Activated T-helper 1 cell treated with anti-CD3 and anti-CD28 coated beads, Interleukin-12 subunit alpha, Interleukin-12 subunit beta, Interleukin-2, Interleukin-4 antibody, amounts not matched to agents 30 ng/mL and 10 ng/mL and 1 ng/mL, durations not matched to agents 14 hours and 24 hours and 36 hours (primary cell): Measurements from ENCODE around the gene TSPAN15. TPM values are rescaled to one million over a fixed set of nuclear protein-coding genes. Genes with fewer than 3 reads are reported as not detected.
"Not testable (repeated sequence)": the region's sequence is repeated elsewhere in the genome, so short reads cannot be mapped to it uniquely, and the experiment has no call there.

Source experiments
- DNase-seq: peaks from one replicate; pipeline ENCODE4 v3.0.0; 2021; ENCODE audit warnings: low spot score
- H3K27ac Mint-ChIP-seq: one replicate; pipeline ENCODE4 v1.8.0; 2021; ENCODE audit warnings: mild to moderate bottlenecking, mixed read lengths
- H3K27me3 Mint-ChIP-seq: one replicate; pipeline ENCODE4 v1.8.0; 2022; ENCODE audit warnings: mild to moderate bottlenecking, moderate library complexity, mixed read lengths; ENCODE audit not compliant: insufficient read depth
- H3K36me3 Mint-ChIP-seq: one replicate; pipeline ENCODE4 v1.8.0; 2021; ENCODE audit warnings: low read depth, mixed read lengths
- H3K4me1 Mint-ChIP-seq: one replicate; pipeline ENCODE4 v1.8.0; 2021; ENCODE audit warnings: low read depth, mixed read lengths
- H3K4me3 Mint-ChIP-seq: one replicate; pipeline ENCODE4 v1.8.0; 2021; ENCODE audit warnings: mild to moderate bottlenecking, moderate library complexity, mixed read lengths
- H3K9me3 Mint-ChIP-seq: one replicate; pipeline ENCODE4 v1.8.0; 2021; ENCODE audit warnings: mixed read lengths
- intact Hi-C: fragments of 100-400 bp; cut with micrococcal nuclease; formaldehyde crosslinking; loops from one replicate; pipeline ENCODE4 v1.15.1; 2024
- total RNA-seq: library from RNA; stranded (reverse); gene quantifications from 2 replicates; pipeline ENCODE4 v1.2.3, GENCODE V29; 2022

TSPAN15 gene
- total RNA-seq, 1 donor from 2014 or later = 1.6 TPM

DNA sequence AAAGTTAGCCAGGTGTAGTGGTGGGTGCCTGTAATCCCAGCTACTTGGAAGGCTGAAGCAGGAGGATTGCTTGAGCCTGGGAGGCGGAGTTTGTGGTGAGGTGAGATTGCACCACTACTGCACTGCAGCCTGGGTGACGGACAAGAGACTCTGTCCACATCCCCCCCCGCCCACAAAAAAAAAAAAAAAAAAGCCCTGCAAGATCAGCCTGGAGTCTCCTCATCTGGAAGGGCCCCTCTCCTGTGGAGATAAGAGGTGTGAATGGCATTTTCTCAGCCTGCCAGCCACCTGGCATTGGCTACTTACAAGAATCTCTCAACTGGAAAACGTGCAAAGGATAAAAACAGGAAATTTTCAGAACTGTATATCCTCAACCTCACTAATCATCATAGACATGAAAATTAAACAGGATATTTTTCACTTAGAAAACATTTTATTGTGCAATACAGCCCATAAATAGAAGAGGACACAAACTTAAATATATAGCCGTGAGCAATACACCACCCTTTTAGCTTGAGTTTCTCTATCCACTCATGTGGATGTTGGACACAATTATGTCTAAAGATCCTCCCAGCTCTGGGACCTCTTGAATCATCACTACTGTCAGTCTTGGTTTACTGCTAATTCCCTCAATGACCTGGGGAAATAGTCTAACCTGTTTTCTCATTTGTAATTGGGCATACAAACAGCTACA is 11.3 kb upstream of the TSPAN15 start:
- H3K27ac Mint-ChIP-seq = no peak overlapping the region
- no peaks in the 10 kb centered on the region for H3K36me3 Mint-ChIP-seq
- no peaks in the 10 kb centered on the region for H3K4me1 Mint-ChIP-seq
- H3K9me3 Mint-ChIP-seq = no peaks in the 10 kb centered on the region
- DNase-seq = no peak
- peaks cover 12% of the 10 kb centered on the region for H3K27me3 Mint-ChIP-seq
- intact Hi-C loops = no loop called here
- H3K4me3 Mint-ChIP-seq = no peak overlapping the region

DNA sequence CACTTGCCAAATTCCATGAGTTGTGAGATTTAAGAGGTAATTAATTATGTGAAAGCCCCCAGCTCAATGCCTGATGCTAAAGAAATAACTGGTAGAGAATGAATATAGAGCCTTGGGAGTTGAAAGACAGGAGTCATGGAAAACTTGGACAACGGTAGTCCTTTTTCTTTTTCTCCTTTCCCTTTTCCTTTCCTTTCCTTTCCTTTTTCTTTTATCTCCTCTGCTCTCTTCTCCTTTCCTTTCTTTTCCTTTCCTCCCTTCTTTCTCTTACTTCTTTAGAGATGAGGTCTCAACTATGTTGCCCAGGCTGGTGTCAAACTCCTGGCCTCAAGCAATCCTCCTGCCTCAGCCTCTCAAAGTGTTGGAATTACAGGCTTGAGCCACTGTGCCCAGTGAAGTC is 7.9 kb upstream of the TSPAN15 start:
- H3K4me3 Mint-ChIP-seq = no peak overlapping the region
- intact Hi-C loops = no loop called here
- peaks cover 2% of the 10 kb centered on the region for H3K4me1 Mint-ChIP-seq
- peaks cover 11% of the 10 kb centered on the region for H3K27me3 Mint-ChIP-seq
- DNase-seq = no peak
- H3K27ac Mint-ChIP-seq = no peak overlapping the region
- no peaks in the 10 kb centered on the region for H3K36me3 Mint-ChIP-seq
- no peaks in the 10 kb centered on the region for H3K9me3 Mint-ChIP-seq

DNA sequence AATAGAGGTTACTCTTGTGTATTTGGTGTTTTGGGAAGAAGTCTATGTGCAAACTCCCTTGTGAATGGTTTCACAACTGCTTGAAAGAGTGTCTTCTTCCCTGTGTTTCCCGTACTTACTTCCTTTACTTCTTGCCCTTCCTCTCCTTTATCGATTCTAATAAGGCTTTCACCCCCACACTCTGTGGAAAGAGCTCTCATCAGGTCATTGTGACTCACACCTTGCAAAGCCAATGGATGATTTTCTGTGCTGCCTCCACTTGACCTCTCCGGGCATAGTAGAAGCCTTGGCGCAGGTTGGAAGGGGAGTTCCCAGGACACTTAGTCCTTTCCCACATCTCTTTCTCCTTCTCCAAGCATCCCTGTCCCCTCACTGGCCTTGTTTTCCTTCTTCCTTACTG is 6.2 kb upstream of the TSPAN15 start:
- H3K4me3 Mint-ChIP-seq = no peak overlapping the region
- no peaks in the 10 kb centered on the region for H3K36me3 Mint-ChIP-seq
- H3K9me3 Mint-ChIP-seq = no peaks in the 10 kb centered on the region
- no peak for DNase-seq
- intact Hi-C loops = no loop called here
- no peak overlapping the region for H3K27ac Mint-ChIP-seq
- peaks cover 11% of the 10 kb centered on the region for H3K27me3 Mint-ChIP-seq
- peaks cover 11% of the 10 kb centered on the region for H3K4me1 Mint-ChIP-seq

DNA sequence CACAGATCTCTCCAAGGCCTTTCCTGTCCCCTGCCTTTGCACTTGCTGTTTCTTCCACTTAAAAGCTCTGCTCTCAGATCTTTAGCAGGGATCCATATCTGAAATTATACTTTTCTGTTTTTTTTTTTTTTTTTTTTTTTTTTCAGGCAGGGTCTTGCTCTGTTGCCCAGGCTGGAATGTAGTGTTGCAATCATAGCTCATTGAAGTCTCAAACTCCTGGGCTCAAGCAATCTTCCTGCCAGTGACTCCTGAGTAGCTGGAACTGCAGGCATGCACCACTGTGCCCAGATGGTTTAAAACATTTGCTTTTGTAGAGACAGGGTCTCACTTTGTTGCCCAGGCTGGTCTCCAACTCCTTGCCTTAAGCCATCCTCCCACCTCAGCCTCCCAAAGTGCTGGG is 5.0 kb upstream of the TSPAN15 start:
- intact Hi-C loops = no loop called here
- peaks cover 17% of the 10 kb centered on the region for H3K4me1 Mint-ChIP-seq
- no peak overlapping the region for H3K27ac Mint-ChIP-seq
- no peaks in the 10 kb centered on the region for H3K9me3 Mint-ChIP-seq
- H3K36me3 Mint-ChIP-seq = no peaks in the 10 kb centered on the region
- no peak for DNase-seq
- peaks cover 11% of the 10 kb centered on the region for H3K27me3 Mint-ChIP-seq
- H3K4me3 Mint-ChIP-seq = no peak overlapping the region

DNA sequence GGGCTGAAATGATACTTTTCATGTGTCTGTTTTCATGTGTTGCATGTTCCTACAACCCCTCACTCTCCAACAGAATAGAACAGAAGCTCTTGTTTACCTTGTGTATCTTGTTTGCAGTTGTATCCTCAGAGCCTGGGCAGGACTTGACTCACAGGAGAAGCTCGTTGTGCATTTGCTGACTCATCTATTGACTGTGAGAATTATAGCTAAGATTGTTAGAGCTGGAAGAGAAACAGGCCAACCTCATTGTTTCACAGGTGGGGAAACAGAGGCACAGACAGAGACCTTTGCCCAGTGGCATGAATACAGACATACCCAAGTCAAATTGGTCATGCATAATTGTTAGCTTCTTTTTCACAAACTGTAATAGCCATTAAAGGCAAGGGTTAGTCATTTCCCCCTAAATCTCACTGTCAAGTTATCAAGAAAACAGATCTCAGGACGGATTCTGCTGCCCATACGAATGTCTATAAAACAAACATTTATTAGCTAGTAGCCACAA is 4.6 kb upstream of the TSPAN15 start:
- H3K27ac Mint-ChIP-seq = no peak overlapping the region
- H3K27me3 Mint-ChIP-seq = peaks cover 11% of the 10 kb centered on the region
- no peak for DNase-seq
- H3K9me3 Mint-ChIP-seq = no peaks in the 10 kb centered on the region
- intact Hi-C loops = no loop called here
- H3K4me1 Mint-ChIP-seq = peaks cover 17% of the 10 kb centered on the region
- H3K4me3 Mint-ChIP-seq = no peak overlapping the region
- H3K36me3 Mint-ChIP-seq = no peaks in the 10 kb centered on the region

DNA sequence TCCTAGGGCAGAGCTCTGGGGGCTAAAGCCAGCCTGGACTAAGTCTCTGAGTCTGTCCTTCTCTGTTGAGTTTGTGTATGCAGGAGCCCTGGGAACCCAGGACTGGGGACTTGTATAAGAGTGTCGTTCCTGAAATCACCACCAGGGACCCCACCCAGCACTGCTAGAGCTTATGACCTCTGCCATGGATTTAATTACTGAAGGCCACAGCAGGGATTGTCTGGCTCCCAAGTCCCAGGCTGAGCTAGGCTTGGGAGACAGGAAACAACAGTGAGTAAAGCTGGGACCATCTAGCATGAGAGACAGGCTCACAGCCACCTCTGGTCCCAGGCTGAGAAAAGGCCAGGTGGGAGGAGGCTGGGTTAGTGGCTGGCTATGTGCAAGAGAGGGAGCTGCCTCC is 1.4 kb upstream of the TSPAN15 start:
- Mint-ChIP-seq H3K4me1 (peaks cover 30% of the 10 kb centered on the region), H3K27me3 (peaks cover 22% of the 10 kb centered on the region), H3K9me3 (no peaks in the 10 kb centered on the region), H3K4me3 (peak overlapping the region; percentile 0), H3K27ac (peak overlapping the region; percentile 16), H3K36me3 (no peaks in the 10 kb centered on the region)
- intact Hi-C loops = no loop called here
- peak; percentile 36 for DNase-seq

DNA sequence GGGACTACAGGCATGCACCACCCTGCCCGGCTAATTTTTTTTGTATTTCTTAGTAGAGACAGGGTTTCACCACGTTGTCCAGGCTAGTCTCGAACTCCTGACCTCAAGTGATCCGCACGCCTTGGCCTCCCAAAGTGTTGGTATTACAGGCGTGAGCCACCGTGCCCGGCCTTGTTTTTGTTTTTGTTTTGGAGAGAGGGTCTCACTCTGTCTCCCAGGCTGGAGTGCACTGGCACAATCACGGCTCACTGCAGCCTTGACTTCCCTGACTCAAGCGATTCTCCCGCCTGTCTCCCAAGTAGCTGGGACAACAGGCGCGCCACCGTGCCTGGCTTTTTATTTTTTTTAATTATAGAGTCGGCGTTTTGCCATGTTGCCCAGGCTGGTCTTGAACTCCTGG is 870 bp upstream of the TSPAN15 start:
- DNase-seq, H3K36me3 Mint-ChIP-seq, H3K27ac Mint-ChIP-seq, H3K4me3 Mint-ChIP-seq, H3K9me3 Mint-ChIP-seq, intact Hi-C loops: not testable (repeated sequence)
- peaks cover 18% of the 10 kb centered on the region for H3K27me3 Mint-ChIP-seq
- H3K4me1 Mint-ChIP-seq = peaks cover 32% of the 10 kb centered on the region

DNA sequence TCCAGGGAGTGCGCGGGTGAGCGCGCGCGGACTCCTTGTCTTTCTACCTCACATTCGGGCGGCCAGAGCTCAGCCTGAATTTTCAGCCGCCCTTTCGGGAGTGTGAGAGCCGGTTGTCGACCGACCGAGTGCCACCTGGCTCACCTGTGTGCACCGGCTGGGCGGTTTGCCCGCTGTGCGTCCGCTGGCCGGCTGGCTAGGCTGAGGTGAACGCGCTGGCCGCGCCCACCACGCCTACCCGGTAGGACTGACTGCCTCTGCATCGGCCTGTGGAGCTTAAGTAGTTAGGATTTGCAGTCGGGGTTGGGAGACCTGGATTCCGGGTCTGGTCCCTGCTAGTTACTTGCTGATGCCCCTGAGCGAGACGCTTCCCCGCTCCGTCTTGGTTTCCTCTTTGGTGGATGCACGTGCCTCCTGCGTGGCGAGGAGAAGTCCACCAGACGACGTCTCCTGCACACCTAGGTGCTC is 553 bp downstream of the TSPAN15 start:
- H3K27me3 Mint-ChIP-seq = peaks cover 18% of the 10 kb centered on the region
- no peaks in the 10 kb centered on the region for H3K36me3 Mint-ChIP-seq
- no peak for DNase-seq
- peak overlapping the region; percentile 90 for H3K4me3 Mint-ChIP-seq
- intact Hi-C loops = loop anchor here (1.0 kb wide), 1 partner anchor 56 kb away; no protein-coding TSS in a partner anchor
- peaks cover 35% of the 10 kb centered on the region for H3K4me1 Mint-ChIP-seq
- H3K27ac Mint-ChIP-seq = no peak overlapping the region
- H3K9me3 Mint-ChIP-seq = no peaks in the 10 kb centered on the region

DNA sequence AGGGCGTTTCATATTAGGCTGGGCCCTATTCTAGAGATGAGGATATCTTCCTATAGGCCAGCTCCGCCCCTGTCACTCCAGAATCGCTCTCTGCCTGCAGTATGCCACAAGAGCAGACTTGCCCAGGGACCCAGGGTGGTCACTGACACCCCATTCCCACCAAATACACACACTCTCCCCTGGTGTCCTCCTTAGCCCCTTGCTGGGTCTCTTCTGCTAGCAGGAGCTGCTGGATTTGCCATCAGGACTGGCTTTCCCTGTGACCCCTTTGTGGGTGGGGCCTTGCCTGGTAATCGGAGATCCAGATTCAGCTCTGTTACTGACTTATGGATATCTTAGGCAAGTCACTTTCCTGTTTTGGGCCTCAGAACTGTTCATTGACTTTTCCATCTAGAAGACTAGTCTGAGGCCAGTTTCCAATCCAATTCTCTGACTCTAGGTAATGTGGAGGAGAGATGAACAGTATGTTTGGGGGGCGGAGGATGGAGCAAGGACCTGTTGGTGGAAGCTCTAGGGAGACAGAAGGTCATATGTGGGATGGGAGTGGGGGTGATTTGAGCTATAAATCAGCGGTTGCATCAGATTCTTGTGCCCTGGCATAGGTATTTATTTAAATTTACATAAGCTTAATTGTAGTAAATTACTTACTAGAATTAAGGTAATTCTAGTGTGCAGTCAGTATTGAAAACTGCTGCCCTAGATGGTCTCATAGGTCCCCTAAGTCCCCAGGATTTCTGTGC is 1.6 kb downstream of the TSPAN15 start:
- no peak for DNase-seq
- intact Hi-C loops = no loop called here
- Mint-ChIP-seq H3K4me1 (peaks cover 45% of the 10 kb centered on the region), H3K27ac (no peak overlapping the region), H3K27me3 (peaks cover 15% of the 10 kb centered on the region), H3K36me3 (no peaks in the 10 kb centered on the region), H3K4me3 (peak overlapping the region; percentile 90), H3K9me3 (no peaks in the 10 kb centered on the region)

DNA sequence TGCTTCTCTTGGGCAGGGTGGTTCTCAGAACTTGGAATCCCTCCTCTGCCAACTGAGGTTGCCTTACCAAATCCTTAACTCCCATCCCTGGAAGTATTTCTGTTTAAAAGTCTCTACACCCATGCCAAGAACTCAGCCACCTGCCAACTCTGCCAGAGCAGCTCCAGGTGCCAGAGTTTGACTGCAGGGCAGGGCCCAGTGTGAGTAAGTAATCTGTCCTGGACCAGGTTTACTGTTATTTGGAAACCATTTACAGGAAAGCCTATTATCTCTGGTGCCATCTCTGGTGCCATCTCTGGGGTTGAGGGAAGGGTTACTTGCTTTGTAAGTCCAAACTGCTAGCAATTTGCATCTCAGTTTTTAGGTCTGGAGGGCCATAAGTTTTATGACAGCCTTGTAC is 2.5 kb downstream of the TSPAN15 start:
- intact Hi-C loops = no loop called here
- no peak overlapping the region for H3K4me3 Mint-ChIP-seq
- peaks cover 15% of the 10 kb centered on the region for H3K27me3 Mint-ChIP-seq
- no peak for DNase-seq
- no peaks in the 10 kb centered on the region for H3K36me3 Mint-ChIP-seq
- no peaks in the 10 kb centered on the region for H3K9me3 Mint-ChIP-seq
- peaks cover 41% of the 10 kb centered on the region for H3K4me1 Mint-ChIP-seq
- no peak overlapping the region for H3K27ac Mint-ChIP-seq

DNA sequence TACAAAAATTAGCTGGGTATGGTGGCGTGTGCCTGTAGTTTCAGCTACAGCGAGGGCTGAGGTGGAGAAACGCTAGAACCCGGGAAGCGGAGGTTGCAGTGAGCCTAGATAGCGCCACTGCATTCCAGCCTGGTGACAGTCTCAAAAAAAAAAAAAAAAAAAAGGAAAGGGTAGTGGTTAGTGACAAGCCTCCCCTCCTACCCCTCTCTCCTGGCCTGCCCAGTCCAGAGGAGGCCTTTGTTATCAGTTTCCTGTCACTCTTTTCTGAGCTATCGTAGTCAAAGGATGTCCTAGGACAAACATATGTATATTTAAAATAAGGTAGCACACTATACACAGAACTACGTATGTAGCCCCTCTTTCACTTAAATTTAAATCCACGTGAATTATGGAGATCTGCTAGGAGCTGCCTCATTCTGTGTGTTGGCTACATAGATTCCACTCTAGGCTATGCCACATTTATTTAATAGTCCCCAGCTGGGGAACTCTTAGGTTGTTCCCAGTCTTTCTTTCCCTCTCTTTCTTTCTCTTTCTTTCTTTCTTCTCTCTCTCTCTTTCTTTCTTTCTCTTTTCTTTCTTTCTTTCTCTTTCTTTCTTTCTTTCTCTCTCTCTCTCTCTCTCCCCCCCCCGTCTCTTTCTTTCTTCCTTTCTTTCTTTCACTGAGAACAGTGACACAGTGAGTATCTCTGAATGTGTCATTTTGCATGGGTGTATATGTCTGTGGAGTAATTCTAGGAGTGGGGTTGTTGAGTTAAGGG is 3.9 kb downstream of the TSPAN15 start:
- H3K4me1 Mint-ChIP-seq = peaks cover 35% of the 10 kb centered on the region
- peaks cover 15% of the 10 kb centered on the region for H3K27me3 Mint-ChIP-seq
- H3K9me3 Mint-ChIP-seq = no peaks in the 10 kb centered on the region
- H3K36me3 Mint-ChIP-seq = no peaks in the 10 kb centered on the region
- no peak overlapping the region for H3K27ac Mint-ChIP-seq
- H3K4me3 Mint-ChIP-seq = no peak overlapping the region
- no peak for DNase-seq
- intact Hi-C loops = no loop called here

DNA sequence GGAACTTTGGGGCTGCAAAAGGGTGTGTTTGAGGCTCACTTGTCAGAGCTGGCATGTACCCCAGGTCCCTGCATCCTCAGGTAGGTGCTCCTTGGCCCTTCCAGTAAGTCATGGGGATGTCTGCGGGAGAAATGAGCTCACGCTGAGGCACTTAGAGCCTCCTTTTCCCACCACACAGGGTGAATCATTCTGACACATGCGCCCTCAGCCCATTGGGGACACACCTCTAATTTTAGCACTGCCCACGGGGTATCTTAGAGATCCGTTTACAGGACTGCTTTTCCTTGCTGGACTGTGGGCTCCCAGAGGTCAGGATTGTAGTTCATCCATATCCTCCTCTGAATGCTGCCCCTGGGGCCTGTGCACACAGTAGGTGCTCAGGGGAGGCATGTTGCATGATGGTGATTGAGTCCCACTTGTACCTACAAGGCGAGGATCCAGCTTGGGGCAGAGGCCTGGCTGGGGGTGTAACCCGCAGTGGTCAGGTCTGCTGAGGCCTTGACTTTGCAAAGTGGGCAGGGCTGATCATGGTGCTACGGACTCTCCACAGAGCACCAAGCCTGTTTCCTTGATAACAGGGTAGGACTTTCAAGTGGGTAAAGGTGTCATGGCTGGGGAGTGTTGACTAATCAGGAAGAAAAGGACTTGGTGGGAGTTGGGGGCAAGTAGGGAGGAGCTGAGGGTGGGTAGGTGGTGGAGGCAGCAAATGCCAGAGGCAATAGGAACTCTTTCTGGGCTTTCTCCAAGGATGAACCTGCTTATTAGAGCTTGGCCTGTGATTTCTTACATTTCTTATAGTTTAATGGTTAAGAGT is 5.8 kb downstream of the TSPAN15 start:
- DNase-seq = no peak
- H3K4me3 Mint-ChIP-seq = peak overlapping the region; percentile 22
- H3K36me3 Mint-ChIP-seq = no peaks in the 10 kb centered on the region
- no peaks in the 10 kb centered on the region for H3K9me3 Mint-ChIP-seq
- H3K27me3 Mint-ChIP-seq = peaks cover 14% of the 10 kb centered on the region
- peak overlapping the region; percentile 18 for H3K27ac Mint-ChIP-seq
- intact Hi-C loops = no loop called here
- H3K4me1 Mint-ChIP-seq = peaks cover 25% of the 10 kb centered on the region
